ENCODE data around the gene CCDC116.
A peak's percentile ranks its signal among the peaks of the same experiment; 100 is the strongest.
"Not testable (repeated sequence)": the region's sequence is repeated elsewhere in the genome, so short reads cannot be mapped to it uniquely, and the experiment has no call there.

Gene CCDC116

GRCh38 chr22:21652547-21653545, 20.3 kb downstream of the CCDC116 start:
- DNase-seq: no peak

DNA sequence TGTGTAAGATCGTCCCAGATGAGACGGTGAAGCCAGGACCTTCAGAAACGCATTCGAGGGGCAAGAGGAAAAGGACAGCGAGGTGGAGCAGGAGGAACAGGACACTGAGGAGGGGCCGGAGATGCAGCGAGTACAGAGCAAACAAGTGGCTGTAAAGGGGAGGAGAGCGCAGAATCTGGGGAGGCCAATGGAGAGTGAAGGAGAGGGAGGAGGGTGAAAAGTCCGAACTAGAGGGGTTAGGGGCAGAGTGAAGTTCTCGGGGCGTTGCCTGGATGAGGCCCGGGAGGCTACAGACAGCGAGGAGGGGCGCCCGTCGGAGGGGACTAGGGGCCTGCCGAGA, 24.4 kb downstream of the CCDC116 start:
- no peak for DNase-seq

GRCh38 chr22:21657360-21658032, 24.9 kb downstream of the CCDC116 start:
- DNase-seq: peak; percentile 85

DNA sequence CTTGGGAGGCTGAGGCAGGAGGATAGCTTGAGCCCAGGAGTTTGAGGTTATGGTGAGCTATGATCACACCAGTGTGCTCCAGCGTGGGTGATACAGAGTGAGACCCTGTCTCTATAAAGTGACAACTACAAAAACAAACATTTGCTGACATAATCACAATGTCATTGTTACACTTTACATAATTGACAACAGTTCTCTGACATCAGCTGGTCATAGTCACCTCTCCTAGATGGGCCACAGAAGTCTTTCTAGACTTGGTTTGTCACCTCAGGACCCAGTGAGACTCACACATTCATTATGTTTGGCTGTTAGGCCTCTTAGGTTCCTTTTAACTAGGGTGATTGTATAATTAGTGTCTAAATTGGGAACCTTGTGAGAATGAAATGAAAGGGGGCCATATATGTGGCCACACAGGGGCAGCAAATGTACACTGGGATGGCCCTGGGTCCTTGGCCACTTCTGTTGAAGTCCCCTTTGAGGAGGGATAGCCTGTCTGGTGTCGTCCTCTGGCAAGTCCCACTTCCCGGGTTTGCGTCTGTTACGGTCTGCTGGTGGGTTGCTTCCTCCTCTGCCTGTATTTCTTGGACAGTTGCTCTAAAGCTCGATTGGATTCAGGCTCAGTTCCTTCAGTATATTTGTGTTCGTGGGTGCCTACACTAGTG, 27.4 kb downstream of the CCDC116 start:
- DNase-seq: no peak

GRCh38 chr22:21660904-21661303, 28.3 kb downstream of the CCDC116 start:
- no peak for DNase-seq

GRCh38 chr22:21661991-21662390, 29.4 kb downstream of the CCDC116 start:
- DNase-seq: no peak

GRCh38 chr22:21663738-21664137, 31.2 kb downstream of the CCDC116 start:
- no peak for DNase-seq

GRCh38 chr22:21665047-21665851, 32.7 kb downstream of the CCDC116 start:
- DNase-seq: no peak

DNA sequence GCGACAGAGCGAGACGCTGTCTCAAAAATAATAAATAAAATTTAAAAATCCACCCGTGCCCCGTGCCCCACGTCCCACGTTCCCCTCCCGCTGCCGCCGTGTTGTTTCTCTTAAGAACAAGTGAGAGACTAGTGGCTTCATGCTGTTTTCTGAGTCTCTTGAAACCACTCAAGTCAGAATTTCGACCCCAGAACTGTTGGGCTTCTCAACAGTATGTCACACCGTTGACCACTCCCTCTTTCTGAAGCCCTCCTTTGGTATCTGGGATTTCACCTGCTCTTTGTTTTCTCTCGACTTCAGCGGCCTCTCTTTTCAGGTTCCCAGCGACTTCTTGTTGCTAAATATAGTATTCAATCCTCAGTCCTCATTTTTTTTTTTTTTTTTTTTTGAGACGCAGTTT, 34.2 kb downstream of the CCDC116 start:
- DNase-seq: no peak

DNA sequence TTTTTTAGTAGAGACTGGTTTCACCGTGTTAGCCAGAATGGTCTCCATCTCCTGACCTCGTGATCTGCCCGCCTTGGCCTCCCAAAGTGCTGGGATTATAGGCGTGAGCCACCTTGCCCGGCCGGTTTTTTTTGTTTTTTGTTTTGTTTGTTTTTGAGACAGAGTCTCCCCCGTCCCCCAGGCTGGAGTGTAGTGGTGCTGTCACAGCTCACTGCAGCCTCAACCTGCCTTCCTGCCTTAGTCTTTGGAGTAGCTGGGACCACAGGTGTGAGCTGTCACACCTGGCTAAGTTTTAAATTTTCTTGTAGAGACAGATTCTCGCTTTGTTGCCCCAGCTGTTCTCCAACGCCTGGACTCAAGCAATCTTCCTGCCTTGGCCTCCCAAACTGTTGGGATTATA, 36.5 kb downstream of the CCDC116 start:
- DNase-seq: no peak

DNA sequence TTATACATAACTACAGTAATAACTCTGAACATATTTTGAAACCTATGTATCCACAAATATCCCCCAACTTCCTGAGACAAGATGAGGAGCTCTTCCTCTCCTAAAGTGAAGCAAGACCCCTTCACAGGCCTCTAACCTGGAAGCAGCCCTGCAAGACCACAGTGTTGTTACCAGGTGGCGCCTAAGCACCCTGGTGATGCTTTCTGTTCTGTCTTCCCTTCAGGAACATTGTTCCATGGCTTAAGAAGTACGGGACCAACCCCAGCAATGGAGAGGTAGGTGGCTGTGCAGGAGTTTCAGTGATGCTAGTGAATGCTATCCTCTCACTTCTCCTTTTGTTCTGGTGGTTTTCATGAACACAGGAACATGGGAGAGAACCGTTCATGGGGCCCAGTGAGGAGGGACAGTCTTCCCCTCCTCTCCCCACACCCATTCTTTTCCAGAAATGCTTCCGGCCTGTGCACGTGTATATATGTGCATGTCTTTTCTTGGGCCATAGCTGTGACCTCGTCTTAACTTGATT, 39.6 kb downstream of the CCDC116 start:
- no peak for DNase-seq

DNA sequence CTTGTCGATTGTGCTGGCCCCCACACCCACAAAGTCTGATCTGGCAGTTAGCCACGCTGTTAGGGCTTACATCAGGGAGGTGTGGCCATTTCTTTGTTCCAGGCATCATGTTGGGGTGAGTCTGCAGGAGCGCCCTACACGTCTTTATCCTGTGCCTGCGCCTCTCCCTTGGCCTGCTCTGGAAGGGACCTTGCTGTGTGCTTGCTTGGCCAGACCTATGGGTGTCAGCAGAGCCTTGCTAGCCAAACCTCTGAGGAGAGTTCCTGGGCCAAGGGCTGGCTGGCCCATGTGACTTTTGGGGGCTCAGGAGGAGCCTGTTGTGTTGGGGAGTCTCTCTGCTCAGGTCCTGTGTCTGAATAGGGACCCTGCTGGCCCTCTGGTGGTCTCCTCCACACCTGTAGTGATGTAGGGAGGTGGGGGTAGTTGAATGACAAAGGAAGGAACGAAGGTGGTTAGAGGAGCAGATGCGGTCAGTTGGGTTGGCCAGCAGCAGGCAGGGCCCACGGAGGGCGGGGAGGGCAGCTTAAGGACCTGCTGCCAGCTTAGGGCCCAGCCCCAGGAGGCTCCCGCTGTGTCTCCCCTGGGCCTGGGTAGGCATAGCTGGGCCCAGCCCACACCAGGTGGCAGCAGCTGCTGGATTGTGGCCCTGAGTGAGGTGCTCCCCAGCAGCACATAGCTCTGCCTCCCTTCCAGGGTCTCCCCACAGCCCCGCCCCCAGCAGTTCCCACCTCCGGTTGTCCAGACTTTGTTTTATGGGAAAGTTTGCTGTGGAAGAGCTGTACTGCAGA, 41.2 kb downstream of the CCDC116 start:
- DNase-seq: no peak

DNA sequence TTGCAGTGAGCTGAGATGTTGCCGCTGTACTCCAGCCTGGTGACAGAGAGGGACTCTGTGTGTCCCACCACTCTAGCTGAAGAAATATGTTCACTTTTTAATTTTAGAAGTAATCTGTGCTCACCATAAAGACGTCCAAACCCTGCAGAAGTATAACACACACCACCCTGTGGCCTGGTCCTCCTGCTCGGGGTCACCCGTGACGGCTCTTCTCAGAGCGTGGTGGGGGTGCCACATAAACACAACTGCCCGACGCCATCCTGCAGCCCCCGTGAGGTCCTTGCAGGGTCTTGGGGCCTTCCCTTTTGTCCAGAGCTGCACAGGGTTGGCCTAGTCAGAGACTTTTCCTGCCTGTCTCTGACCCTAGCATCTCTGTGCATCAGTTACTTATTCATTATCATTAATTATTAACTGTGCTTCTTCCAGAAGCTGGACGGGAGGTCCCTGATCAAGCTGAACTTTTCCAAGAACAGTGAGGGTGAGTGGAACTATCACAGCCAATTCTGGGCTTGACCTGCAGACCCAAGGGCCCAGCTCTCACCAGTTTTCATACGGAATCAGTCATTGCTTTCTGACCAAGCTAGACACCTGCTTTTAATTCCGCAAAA, 42.2 kb downstream of the CCDC116 start:
- no peak for DNase-seq

GRCh38 chr22:21677606-21678443, 45.3 kb downstream of the CCDC116 start:
- DNase-seq: no peak

DNA sequence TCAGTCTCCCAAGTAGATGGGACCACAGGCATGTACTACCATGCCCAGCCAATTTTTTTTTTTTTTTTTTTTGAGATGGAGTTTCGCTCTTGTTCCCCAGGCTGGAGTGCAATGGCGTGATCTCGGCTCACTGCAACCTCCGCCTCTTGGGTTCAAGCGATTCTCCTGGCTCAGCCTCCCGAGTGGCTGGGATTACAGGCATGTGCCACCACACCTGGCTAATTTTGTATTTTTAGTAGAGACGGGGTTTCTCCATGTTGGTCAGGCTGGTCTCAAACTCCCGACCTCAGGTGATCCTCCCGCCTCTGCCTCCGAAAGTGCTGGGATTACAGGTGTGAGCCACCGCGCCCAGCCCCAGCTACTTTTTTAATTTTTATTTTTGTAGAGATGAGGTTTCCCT, 46.3 kb downstream of the CCDC116 start:
- DNase-seq: not testable (repeated sequence)

- DNase-seq: no peak
Measured at GRCh38 chr22:21679383-21679782, 46.8 kb downstream of the CCDC116 start.

- DNase-seq: no peak
Measured at GRCh38 chr22:21680830-21681565, 48.4 kb downstream of the CCDC116 start.

DNA sequence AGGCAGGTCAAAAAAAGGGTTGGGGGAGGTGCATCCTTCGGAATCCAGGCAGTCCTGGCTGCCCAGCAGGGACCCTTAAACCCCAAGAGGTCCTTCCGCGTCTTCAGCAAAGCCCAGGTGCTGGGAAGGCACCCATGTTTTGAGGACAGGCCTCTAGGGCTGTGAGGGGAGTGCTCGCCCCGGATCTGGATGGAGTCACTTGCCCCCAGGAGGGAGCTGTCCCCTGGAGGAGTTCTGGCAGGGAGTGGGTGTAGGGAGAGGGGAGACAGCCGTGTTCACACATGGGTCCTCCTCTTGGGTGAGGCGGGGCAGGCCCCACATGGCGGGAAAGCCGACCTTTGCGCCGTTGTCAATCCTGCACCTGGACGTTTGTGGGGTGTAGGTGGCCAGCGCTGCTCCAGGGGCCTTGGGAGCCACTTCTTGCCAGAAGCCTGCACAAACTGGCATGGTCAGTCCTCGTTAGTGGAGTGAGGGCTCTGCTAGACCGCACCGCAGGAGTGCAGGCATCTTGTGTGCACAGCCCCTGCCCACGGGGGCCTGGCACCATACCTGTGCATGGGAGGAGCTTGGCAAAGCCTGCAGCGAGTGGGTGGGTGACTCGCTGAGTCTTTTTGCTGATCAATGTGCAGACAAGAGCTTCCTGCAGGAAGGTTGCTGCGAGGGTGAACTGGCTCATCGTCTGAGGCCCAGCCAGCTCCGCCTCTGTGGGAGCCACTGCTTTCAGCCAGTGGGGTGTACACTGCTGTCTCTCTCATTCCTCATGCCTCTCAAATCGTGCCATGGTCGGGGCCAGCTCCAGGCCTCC, 49.2 kb downstream of the CCDC116 start:
- no peak for DNase-seq
